WTC11 (cell line): ENCODE results near the gene GNAT3. TPM values are rescaled to one million over a fixed set of nuclear protein-coding genes. Genes with fewer than 3 reads are reported as not detected.

Experiments
- ATAC-seq: fragments of 200-7000 bp; cut with Tn5 transposase; 2 replicates; pipeline ENCODE4 v1.10.0; 2021; ENCODE audit warnings: mild to moderate bottlenecking, moderate library complexity
- CTCF ChIA-PET: fragments of 300-600 bp; sonication (Branson Sonifier 250); formaldehyde crosslinking; loops from one replicate; lab custom pipeline; 2021; ENCODE audit warnings: antibody characterized with exemption; lab: Charles Lee
- POLR2A ChIA-PET: fragments of 350-600 bp; sonication (Branson Sonifier 250); formaldehyde crosslinking; loops from one replicate; lab custom pipeline; 2021; ENCODE audit warnings: antibody characterized with exemption; lab: Charles Lee
- DNase-seq: peaks from one replicate; pipeline ENCODE4 v3.0.0; 2021; ENCODE audit warnings: low spot score
- H3K27ac Mint-ChIP-seq: 2 replicates; pipeline ENCODE4 v1.8.0; 2021; ENCODE audit warnings: mixed read lengths
- H3K27me3 Mint-ChIP-seq: 2 replicates; pipeline ENCODE4 v1.8.0; 2021; ENCODE audit warnings: low read depth, mild to moderate bottlenecking, moderate library complexity, mixed read lengths
- H3K36me3 Mint-ChIP-seq: 2 replicates; pipeline ENCODE4 v1.8.0; 2021; ENCODE audit warnings: mixed read lengths
- H3K4me1 Mint-ChIP-seq: 2 replicates; pipeline ENCODE4 v1.8.0; 2022; ENCODE audit warnings: mixed read lengths
- H3K4me3 Mint-ChIP-seq: 2 replicates; pipeline ENCODE4 v1.8.0; 2021; ENCODE audit warnings: mild to moderate bottlenecking, moderate library complexity, mixed read lengths
- H3K9me3 Mint-ChIP-seq: 2 replicates; pipeline ENCODE4 v1.8.0; 2021; ENCODE audit warnings: mixed read lengths
- ARID4B ChIP-seq: sonication (generic); formaldehyde crosslinking; IDR thresholded peaks from 2 replicates; pipeline ENCODE4 v1.8.0; 2023; ENCODE audit warnings: missing genetic modification reagents, mild to moderate bottlenecking, borderline replicate concordance
- ATF2 ChIP-seq: sonication (generic); formaldehyde crosslinking; IDR thresholded peaks from 2 replicates; pipeline ENCODE4 v1.8.1; 2022; ENCODE audit warnings: low read depth, missing genetic modification reagents, borderline replicate concordance
- E2F1 ChIP-seq: sonication (generic); formaldehyde crosslinking; IDR thresholded peaks from 2 replicates; pipeline ENCODE4 v1.8.0; 2022; ENCODE audit warnings: mild to moderate bottlenecking, missing genetic modification reagents
- ERG ChIP-seq: fragments of 250-450 bp; sonication (Bioruptor Pico); IDR thresholded peaks from 2 replicates; pipeline ENCODE4 v1.8.0; 2021; ENCODE audit warnings: mild to moderate bottlenecking
- FOXK1 ChIP-seq: sonication (generic); formaldehyde crosslinking; IDR thresholded peaks from 2 replicates; pipeline ENCODE4 v1.8.0; 2022; ENCODE audit warnings: mild to moderate bottlenecking, moderate library complexity, missing genetic modification reagents
- GRHL2 ChIP-seq: fragments of 250-450 bp; sonication (Bioruptor Pico); IDR thresholded peaks from 2 replicates; pipeline ENCODE4 v1.8.0; 2022; ENCODE audit warnings: mild to moderate bottlenecking, moderate library complexity; ENCODE audit not compliant: insufficient replicate concordance, severe bottlenecking
- JUN ChIP-seq: sonication (generic); formaldehyde crosslinking; IDR thresholded peaks from 2 replicates; pipeline ENCODE4 v1.8.0; 2023; ENCODE audit warnings: mild to moderate bottlenecking, missing genetic modification reagents
- MAX ChIP-seq: sonication (generic); formaldehyde crosslinking; IDR thresholded peaks from 2 replicates; pipeline ENCODE4 v1.8.0; 2022; ENCODE audit warnings: mild to moderate bottlenecking, missing genetic modification reagents
- MLX ChIP-seq: sonication (generic); formaldehyde crosslinking; IDR thresholded peaks from 2 replicates; pipeline ENCODE4 v1.8.1; 2023; ENCODE audit warnings: mild to moderate bottlenecking, missing genetic modification reagents, moderate library complexity
- NR3C1 ChIP-seq: sonication (generic); formaldehyde crosslinking; conservative IDR thresholded peaks from 2 replicates; pipeline ENCODE4 v1.8.1; 2023; ENCODE audit warnings: low read depth, mild to moderate bottlenecking, missing genetic modification reagents
- SMAD4 ChIP-seq: sonication (generic); formaldehyde crosslinking; IDR thresholded peaks from 2 replicates; pipeline ENCODE4 v1.8.0; 2022; ENCODE audit warnings: mild to moderate bottlenecking, missing genetic modification reagents
- SOX15 ChIP-seq: fragments of 250-450 bp; sonication (Bioruptor Pico); IDR thresholded peaks from 2 replicates; pipeline ENCODE4 v1.9.0; 2021; ENCODE audit warnings: mild to moderate bottlenecking
- ZNF232 ChIP-seq: sonication (generic); formaldehyde crosslinking; IDR thresholded peaks from 2 replicates; pipeline ENCODE4 v1.8.0; 2022; ENCODE audit warnings: mild to moderate bottlenecking, missing genetic modification reagents
- total RNA-seq: library from RNA; stranded (reverse); gene quantifications from 3 replicates; pipeline ENCODE4 v1.2.3, GENCODE V29; 2021

GNAT3 gene
- total RNA-seq, 1 experiment from 2014 or later: not detected

- H3K4me1 Mint-ChIP-seq: no peaks in the 10 kb centered on the region
- H3K27me3 Mint-ChIP-seq: no peaks in the 10 kb centered on the region
- no peak overlapping the region for H3K4me3 Mint-ChIP-seq
- ChIA-PET CTCF (no interaction called here), POLR2A (no interaction called here)
- ATAC-seq: no peak
- no peak for TF ChIP-seq ATF2 (CRISPR knock-in tag)
- no peak for TF ChIP-seq JUN (CRISPR knock-in tag)
- TF ChIP-seq GRHL2: no peak
- TF ChIP-seq, all 79 proteins: peak for 0
- H3K27ac Mint-ChIP-seq: no peak overlapping the region
- H3K9me3 Mint-ChIP-seq: peaks cover 9% of the 10 kb centered on the region
- H3K36me3 Mint-ChIP-seq: no peaks in the 10 kb centered on the region
- no peak for DNase-seq
Measured at GRCh38 chr7:80450621-80451308, 61.1 kb downstream of the GNAT3 start.

- Mint-ChIP-seq H3K36me3 (no peaks in the 10 kb centered on the region), H3K4me3 (no peak overlapping the region), H3K27me3 (no peaks in the 10 kb centered on the region), H3K9me3 (peaks cover 9% of the 10 kb centered on the region), H3K4me1 (peaks cover 1% of the 10 kb centered on the region; the same call in 1 of the 2 replicates), H3K27ac (no peak overlapping the region)
- ATAC-seq (no peak), DNase-seq (no peak)
- ChIA-PET CTCF (no interaction called here), POLR2A (no interaction called here)
- TF ChIP-seq FOXK1 (CRISPR knock-in tag): no peak
- TF ChIP-seq SOX15: no peak
- no peak for TF ChIP-seq GRHL2
- TF ChIP-seq E2F1 (CRISPR knock-in tag): no peak
- no peak for TF ChIP-seq ARID4B (CRISPR knock-in tag)
- no peak for TF ChIP-seq ZNF232 (CRISPR knock-in tag)
- TF ChIP-seq MLX (CRISPR knock-in tag): no peak
- TF ChIP-seq MAX (CRISPR knock-in tag): no peak
Measured at GRCh38 chr7:80449836-80450235, 62.0 kb downstream of the GNAT3 start.

- TF ChIP-seq NR3C1 (CRISPR knock-in tag): no peak
- TF ChIP-seq ERG (CRISPR knock-in tag): no peak
- no peak for TF ChIP-seq SMAD4 (CRISPR knock-in tag)
- no peak for TF ChIP-seq GRHL2
- Mint-ChIP-seq H3K27ac (no peak overlapping the region), H3K9me3 (no peaks in the 10 kb centered on the region), H3K36me3 (no peaks in the 10 kb centered on the region), H3K4me3 (no peak overlapping the region), H3K27me3 (no peaks in the 10 kb centered on the region), H3K4me1 (peaks cover 4% of the 10 kb centered on the region; the same call in 1 of the 2 replicates)
- ChIA-PET POLR2A (no interaction called here), CTCF (no interaction called here)
- ATAC-seq (no peak), DNase-seq (no peak)
Measured at GRCh38 chr7:80445351-80445750, 66.5 kb downstream of the GNAT3 start.
